Measurements from ENCODE around the gene UBE3D.
"Not testable (repeated sequence)": the region's sequence is repeated elsewhere in the genome, so short reads cannot be mapped to it uniquely, and the experiment has no call there.

The UBE3D gene

GRCh38 chr6:82914511-82914910 is 151.1 kb downstream of the UBE3D start:
- DNase-seq (ENCODE audit: low spot score): no peak

- no peak for DNase-seq (ENCODE audit: low spot score)
Observed at GRCh38 chr6:82910820-82911219, 154.8 kb downstream of the UBE3D start.

GRCh38 chr6:82910395-82910794 is 155.2 kb downstream of the UBE3D start:
- no peak for DNase-seq (ENCODE audit: low spot score)

- no peak for DNase-seq (ENCODE audit: low spot score)
Observed at GRCh38 chr6:82909551-82909950, 156.1 kb downstream of the UBE3D start.

GRCh38 chr6:82908661-82909060 is 157.0 kb downstream of the UBE3D start:
- DNase-seq (ENCODE audit: low spot score): no peak

GRCh38 chr6:82906951-82907350 is 158.7 kb downstream of the UBE3D start:
- DNase-seq (ENCODE audit: low spot score): no peak

GRCh38 chr6:82906489-82906888 is 159.2 kb downstream of the UBE3D start:
- no peak for DNase-seq (ENCODE audit: low spot score)

- no peak for DNase-seq (ENCODE audit: low spot score)
Observed at GRCh38 chr6:82904860-82905259, 160.8 kb downstream of the UBE3D start.

- DNase-seq (ENCODE audit: low spot score): no peak
Observed at GRCh38 chr6:82904257-82904656, 161.4 kb downstream of the UBE3D start.

GRCh38 chr6:82902290-82902689 is 163.4 kb downstream of the UBE3D start:
- no peak for DNase-seq (ENCODE audit: low spot score)

- DNase-seq (ENCODE audit: low spot score): no peak
Observed at GRCh38 chr6:82894653-82895259, 170.9 kb downstream of the UBE3D start.

- no peak for DNase-seq (ENCODE audit: low spot score)
Observed at GRCh38 chr6:82893889-82894652, 171.6 kb downstream of the UBE3D start.

GRCh38 chr6:82891503-82891902 is 174.1 kb downstream of the UBE3D start:
- not testable (repeated sequence) for DNase-seq (ENCODE audit: low spot score)

- no peak for DNase-seq (ENCODE audit: low spot score)
Observed at GRCh38 chr6:82891076-82891475, 174.6 kb downstream of the UBE3D start.

- no peak for DNase-seq (ENCODE audit: low spot score)
Observed at GRCh38 chr6:82890240-82890639, 175.4 kb downstream of the UBE3D start.

- no peak for DNase-seq (ENCODE audit: low spot score)
Observed at GRCh38 chr6:82889143-82889542, 176.5 kb downstream of the UBE3D start.

GRCh38 chr6:82882363-82883023 is 183.1 kb downstream of the UBE3D start:
- no peak for DNase-seq (ENCODE audit: low spot score)

GRCh38 chr6:82881519-82881918 is 184.1 kb downstream of the UBE3D start:
- DNase-seq (ENCODE audit: low spot score): no peak

- no peak for DNase-seq (ENCODE audit: low spot score)
Observed at GRCh38 chr6:82878812-82879211, 186.8 kb downstream of the UBE3D start.

- DNase-seq (ENCODE audit: low spot score): no peak
Observed at GRCh38 chr6:82877213-82878195, 188.1 kb downstream of the UBE3D start.

GRCh38 chr6:82875573-82876185 is 190.0 kb downstream of the UBE3D start:
- no peak for DNase-seq (ENCODE audit: low spot score)

GRCh38 chr6:82874867-82875266 is 190.8 kb downstream of the UBE3D start:
- DNase-seq (ENCODE audit: low spot score): no peak
